HTR-8/SVneo (cell line): Measurements from ENCODE around the gene FAM193A.

Source experiments
- DNase-seq: peaks from one replicate; pipeline ENCODE4 v3.0.0; 2011; ENCODE audit warnings: low spot score, mixed read lengths; ENCODE audit not compliant: insufficient read length
- FAIRE-seq: peaks from 2 replicates; lab custom pipeline; 2011; peaks lifted over from hg19 to GRCh38; lab: Jason Lieb, UNC

Gene FAM193A, protein sequence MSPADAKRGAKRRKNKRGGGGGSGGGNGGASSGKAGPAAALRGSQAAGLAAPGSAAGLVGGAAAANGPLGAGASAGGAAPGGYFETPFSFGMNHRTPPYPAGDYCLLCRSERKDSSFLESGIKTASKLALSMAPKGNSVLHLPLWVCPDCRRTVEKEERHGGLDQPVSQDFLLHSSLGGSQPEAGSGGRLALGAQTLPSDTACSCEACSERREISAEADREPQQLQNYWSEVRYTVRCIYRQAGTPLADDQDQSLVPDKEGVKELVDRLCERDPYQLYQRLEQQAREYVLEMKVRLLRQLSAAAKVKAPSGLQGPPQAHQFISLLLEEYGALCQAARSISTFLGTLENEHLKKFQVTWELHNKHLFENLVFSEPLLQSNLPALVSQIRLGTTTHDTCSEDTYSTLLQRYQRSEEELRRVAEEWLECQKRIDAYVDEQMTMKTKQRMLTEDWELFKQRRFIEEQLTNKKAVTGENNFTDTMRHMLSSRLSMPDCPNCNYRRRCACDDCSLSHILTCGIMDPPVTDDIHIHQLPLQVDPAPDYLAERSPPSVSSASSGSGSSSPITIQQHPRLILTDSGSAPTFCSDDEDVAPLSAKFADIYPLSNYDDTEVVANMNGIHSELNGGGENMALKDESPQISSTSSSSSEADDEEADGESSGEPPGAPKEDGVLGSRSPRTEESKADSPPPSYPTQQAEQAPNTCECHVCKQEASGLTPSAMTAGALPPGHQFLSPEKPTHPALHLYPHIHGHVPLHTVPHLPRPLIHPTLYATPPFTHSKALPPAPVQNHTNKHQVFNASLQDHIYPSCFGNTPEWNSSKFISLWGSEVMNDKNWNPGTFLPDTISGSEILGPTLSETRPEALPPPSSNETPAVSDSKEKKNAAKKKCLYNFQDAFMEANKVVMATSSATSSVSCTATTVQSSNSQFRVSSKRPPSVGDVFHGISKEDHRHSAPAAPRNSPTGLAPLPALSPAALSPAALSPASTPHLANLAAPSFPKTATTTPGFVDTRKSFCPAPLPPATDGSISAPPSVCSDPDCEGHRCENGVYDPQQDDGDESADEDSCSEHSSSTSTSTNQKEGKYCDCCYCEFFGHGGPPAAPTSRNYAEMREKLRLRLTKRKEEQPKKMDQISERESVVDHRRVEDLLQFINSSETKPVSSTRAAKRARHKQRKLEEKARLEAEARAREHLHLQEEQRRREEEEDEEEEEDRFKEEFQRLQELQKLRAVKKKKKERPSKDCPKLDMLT (N-terminal part only)

DNA sequence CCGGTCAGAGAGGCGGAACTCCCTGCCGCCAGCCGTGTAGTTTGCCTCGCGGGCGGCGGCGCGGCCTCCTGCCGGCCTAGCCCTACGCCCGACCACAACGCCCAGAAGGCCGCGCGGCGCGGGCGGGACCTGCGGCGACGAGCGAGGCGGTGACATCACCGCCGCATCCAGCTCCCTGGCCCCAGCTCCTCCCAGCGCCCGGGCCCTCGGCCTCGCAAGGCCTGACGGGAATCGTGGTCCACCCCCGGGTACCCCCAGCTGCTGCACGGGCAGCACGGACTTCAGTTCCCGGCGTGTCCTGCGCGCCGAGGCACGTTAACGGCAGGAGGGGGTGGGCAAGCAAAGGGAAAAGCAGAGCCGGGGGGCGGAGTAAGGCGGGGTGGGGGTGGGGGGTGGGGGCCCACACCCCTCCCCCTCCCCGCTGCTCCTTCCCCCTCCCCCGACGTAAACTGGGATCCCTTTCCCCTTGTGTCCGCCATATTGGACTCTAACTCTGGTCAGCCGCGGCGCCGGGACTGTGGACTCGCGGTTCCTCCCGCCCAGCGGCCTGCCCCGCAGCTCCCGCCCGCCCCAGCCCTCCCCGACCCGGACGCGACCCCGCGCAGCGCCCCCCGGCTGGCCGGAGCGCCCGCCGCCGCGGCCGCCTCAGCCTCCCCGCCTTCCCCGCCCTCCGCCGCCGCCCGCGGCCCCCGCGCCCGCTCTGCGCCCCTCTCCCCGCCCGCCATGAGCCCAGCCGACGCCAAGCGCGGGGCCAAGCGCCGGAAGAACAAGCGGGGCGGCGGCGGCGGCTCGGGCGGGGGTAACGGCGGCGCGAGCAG, at the start of gene FAM193A:
FAM193A (plus strand) TSS at position 455 of the 818 bp plus-strand sequence; CDS start at position 724, 269 bp downstream.
- DNase-seq = peak; percentile 97
- peak; percentile 98 for FAIRE-seq

DNA sequence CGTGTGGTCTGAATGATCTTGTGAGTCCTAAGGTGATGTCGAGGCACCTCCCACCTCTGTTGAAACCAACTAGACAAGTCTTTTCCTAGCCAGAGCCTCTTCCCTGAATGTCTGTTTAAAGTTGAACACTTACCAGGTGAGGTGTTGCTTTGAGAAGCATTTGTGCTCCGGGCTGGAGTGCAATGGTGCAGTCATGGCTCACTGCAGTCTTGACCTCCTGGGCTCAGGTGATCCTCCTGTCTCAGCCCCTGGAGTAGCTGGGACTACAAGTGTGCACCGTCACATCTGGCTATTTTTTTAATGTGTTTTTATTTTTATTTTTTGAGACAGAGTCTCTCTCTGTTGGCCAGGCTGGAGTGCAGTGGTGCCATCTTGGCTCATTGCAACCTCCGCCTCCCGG, 49.5 kb upstream of the FAM193A start:
- DNase-seq (no peak), FAIRE-seq (no peak)

DNA sequence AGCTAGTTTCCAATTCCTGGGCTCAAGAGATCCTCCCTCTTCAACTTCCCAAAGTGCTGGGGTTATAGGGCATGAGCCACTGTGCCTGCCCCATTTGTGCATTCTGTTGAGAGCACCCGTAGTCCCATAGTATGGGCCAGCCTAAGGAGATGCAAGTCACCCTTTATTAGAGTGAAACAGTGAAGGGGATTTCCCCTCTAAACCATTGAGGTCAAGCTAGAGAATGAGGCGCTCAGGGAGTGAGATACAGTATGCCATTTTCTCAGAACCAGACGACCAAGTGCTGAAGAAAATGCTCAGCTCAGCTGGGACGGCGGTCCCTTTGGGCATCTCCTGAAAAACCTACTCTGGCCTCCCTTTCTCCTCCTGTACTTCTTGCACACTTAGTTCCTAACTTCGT, 48.8 kb upstream of the FAM193A start:
- FAIRE-seq (no peak), DNase-seq (no peak)

DNA sequence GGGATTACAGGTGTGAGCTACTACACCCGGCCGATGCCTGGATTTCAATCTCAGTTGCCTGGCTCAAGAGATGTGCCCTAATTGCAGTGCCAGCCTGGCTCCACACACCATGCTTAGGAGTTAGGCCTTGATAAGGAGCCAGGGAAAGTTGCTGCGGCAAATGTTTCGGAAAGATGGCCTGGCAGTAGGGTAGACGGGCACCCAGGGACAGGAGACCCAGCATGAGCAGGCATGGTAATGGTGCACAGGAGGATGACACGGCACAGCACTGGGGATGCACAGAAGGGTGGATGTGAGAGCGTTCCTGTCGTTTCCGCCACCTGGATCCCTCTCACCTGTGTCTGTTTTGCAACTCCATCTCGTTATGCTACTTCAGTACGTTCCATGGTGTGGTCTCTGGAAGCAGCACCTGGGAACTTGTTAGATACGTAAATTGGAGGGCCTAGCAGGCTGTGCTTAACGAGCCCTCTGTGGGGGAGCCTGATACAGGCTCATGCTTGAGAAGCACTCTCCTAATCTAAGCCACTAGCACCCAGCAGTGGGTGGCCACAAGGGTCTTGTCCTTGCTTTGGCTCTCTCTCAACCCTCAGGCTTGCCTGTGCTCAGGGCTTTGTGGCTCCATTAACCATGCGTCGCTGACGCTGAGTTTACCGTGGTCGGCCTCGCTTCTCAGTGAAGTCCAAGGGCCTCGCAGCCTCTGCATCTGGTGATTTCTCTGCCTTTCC, 47.2 kb upstream of the FAM193A start:
- DNase-seq = no peak
- no peak for FAIRE-seq

DNA sequence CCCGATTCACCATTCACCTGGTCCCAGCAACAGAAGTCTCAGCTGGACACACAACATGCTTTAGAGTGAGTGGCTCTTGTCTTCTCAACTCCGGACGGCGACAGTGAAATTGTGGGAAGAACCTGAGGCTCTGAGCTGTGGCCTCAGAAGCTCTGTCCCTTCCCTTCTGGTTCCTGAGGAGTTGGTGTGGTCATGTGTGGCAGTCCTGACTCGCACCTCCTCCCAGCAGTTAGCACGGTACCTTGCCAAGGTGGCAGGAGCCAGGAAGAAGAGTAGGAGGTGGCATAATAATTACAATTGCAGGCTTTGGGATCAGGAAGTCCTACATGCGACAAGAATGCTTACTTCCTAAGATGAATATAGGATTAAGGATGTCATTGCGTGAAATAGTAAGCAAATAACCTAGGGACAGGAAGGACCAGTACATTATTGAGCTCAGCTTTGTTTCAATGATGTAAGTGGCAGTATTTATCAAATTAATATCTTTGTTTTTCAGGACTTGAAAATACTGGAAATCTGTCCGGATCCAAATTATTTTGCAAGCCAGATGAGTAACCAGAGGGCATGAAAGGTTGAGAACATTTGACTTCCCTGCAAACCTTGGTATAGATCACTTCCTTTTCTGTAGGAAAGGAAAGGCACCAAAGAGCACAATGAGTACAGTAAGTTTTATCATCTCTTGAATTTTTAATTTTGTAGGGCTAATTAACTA, 46.5 kb upstream of the FAM193A start:
- DNase-seq = no peak
- no peak for FAIRE-seq

DNA sequence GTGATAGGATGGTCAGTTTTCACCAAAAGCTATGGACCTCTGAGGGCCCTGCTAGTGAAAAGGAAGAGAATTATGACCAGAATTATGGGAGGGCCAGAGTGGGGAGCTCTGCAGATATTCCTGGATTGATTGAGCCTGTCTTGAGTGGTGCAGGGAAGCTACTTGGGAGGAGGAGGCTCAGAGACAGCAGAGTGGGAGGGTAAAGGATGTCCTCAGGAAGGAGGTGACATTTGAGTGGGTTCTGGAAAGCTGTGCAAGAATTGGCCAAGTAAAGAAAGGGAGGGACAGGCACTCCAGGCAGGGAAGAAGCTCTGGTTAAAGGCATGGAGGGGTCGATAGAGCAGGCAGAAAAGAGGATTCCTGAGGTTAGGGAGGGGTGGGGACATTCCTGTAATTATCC, 43.5 kb upstream of the FAM193A start:
- no peak for FAIRE-seq
- no peak for DNase-seq

DNA sequence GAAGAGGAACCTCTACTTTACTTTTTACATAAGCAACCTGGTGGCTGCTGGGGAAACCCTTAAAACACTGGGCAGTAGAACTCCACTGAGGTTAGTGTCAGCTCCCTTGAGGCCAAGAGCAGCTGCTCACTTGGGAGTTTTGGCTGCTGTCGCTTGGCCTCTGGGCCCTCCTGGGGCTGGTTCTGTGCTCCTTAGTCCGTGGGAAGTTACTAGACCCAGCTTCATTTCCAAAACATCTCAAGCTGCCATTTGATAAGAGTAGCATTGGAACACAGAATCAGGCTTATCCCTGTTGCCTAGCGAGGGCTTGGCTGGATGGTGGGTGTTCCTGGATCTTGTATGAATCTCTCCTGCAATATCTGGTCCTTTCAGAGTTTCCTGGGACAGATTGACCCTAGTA, 41.5 kb upstream of the FAM193A start:
- DNase-seq (no peak), FAIRE-seq (no peak)

DNA sequence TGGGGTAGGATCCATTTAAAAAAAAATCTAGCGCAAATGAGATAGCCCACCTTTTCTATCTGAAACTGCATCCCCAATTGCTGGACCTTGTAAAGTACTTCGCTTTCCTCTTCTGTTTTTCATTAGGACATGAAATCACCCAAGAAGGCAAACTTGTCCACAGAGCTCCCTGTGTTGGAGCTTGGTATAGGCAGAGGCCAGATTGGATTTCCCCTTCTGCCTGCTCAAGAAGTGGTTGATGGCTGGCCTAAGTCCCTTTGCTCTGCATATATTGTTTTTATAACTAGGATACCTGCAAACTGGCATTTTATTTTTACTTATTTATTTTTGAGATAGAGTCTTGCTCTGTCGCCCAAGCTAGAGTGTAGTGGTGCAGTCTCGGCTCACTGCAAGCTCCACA, 39.1 kb upstream of the FAM193A start:
- DNase-seq (no peak), FAIRE-seq (no peak)

DNA sequence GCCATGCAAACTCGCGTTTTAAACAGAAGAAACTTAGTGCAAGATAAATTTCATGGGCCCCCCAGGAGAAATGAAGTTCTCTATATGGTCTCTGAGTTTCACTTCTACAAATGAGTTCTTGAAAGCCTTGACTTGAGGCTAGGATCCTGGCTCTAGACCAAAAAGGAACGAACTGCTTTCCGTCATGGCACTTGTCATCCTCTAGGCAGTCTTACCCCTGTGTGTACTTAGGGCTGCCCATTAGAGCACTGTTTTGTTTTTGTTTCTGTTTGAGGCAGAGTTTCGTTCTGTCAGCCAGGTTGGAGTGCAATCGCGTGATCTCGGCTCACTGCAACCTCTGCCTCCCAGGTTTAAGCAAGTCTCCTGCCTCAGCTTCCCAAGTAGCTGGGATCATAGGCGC, 38.5 kb upstream of the FAM193A start:
- no peak for DNase-seq

DNA sequence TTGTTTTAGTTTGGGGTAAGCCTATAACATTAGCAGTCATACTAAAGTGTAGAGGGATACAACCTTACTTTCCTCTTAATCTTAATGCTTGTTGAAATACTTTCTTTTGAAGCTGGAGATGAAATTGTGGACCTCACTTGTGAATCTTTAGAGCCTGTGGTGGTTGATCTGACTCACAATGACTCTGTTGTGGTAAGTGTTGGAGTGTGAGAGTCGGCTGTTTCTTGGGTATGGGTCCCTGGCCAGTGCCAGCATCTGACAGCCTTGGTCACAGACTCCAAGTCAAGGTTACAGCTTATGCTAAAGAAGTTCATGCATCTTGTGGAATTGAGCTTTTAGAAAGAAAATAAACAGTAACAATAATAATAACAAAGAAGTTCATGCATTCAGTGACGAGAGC, 35.9 kb upstream of the FAM193A start:
- DNase-seq (no peak), FAIRE-seq (no peak)

More for the DNA sequence above, 38.5 kb upstream of the FAM193A start:
- no peak for FAIRE-seq

DNA sequence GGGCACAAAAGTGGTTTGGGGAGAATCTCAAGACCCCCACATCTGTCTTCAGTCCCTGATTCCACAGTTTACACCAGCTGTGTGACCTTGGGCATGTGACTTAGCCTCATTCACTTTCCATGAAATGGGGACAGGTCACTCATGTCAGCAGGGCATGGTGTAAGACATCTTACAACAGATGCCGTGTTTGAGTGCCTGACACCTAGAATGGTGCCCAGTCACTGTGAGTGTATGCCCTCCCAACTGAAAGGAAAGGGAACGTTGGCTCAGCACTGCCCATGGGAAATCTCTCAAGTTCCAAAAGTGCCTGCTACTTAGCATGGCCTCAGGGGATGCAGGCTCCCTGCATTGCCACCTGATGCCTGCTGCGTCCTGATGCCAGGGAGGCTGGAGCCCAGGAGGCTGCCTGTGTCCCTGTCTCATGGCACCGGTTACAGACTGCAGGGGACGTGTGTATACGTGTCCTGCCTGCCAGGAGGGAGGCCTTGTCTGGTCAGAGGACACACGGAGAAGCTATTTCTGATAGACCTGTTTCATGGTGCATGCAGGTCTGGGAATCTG, 35.3 kb upstream of the FAM193A start:
- no peak for FAIRE-seq

DNA sequence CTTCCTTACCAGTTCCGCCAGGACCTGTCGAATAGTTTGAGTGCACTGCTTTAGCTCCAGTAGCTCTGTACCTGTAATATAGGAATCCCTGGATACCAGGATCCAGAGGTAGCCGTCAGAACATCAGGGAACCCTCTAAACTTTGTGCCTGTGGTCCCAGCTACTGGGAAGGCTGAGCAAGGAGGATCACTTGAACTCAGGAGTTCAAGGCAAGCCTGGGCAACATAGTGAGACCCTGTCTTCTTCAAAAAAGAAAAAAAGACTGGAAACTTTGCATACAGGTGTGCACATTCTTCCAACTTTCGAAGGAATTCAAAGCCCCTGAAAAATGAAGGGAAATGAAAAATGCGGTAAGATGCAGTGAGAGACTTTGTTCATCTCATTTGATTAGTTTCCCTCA, 32.6 kb upstream of the FAM193A start:
- FAIRE-seq = no peak
- DNase-seq = no peak

More for the DNA sequence above, 35.3 kb upstream of the FAM193A start:
- DNase-seq = no peak

DNA sequence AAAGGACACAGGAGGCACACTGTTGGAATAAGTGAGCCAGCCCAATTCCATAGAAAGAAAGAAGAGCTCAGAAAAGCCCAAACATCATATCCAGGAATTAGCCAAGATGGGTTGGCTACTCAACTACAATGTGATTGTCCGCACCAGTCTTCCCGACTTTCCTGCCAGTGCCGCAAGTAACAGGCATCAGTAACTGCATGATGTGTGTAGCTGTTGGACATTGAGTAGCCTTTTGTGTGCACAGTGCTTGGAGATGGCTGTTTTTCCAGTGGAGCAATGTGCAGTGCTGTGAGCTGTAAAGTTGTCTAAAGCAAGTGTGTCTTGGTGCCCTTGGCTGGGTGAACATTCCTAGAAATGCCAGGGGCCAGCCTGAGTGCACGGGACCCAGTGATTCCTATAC, 29.2 kb upstream of the FAM193A start:
- no peak for DNase-seq
- FAIRE-seq = no peak

DNA sequence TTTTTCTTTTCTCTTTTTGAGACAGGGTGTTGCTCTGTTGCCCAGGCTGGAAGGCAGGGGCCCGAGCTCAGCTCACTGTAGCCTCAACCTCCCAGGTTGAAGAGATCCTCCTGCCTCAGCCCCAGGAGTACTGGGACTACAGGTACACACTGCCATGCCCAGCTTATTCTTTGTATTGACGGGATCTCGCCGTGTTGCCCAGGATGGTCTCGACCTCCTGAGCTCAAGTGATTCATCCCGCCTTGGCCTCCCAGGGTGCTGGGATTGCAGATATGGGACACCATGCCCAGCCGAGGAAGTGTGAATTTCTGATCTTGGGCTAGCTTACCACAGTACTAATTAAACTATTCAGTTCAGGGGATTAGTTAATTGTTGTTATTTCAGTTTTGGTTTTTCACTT, 28.6 kb upstream of the FAM193A start:
- DNase-seq = no peak
- no peak for FAIRE-seq

DNA sequence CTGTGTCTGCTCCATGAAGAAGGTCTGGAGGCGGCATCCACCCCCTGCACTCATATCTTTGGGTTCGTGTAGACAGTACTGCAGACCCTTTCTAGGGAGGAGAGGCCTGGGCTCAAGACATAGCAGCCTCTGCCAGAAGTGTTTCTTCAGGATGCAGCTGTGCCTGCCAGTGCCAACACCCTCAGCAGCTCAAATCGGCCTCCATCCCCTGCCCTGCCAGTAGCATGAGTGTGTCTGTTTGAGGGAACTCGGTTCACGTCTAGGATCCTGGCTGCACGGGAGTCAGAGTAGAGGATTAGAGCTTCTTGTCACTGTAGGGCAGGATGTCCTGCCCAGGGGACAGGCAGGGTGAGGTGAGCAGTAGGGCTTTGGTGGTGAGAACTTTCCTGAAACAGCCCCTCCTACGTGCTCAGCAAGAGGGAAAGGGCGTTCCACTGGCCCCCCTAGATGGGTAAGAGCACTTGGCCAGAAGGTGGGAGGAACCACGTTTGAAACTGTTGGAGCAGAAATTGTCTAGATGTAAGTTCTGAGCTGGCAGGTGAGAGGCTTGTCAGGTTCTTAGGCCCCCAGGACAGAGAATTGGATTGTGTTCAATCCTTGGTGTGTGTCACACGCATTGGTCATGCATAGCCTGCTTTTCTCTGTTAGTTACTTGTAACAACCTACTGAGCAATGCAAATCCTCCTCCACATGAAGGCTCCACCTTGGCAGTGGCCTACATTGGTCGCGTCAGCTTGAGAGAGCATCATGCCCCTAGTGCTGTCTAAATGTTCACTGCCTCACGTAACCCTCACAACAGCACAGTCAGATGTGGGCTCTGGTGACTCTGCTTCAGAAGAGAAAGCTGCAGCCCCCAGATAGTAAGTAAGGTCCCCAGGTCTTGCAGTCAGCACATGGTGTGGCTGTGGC, 25.8 kb upstream of the FAM193A start:
- DNase-seq (no peak), FAIRE-seq (no peak)

DNA sequence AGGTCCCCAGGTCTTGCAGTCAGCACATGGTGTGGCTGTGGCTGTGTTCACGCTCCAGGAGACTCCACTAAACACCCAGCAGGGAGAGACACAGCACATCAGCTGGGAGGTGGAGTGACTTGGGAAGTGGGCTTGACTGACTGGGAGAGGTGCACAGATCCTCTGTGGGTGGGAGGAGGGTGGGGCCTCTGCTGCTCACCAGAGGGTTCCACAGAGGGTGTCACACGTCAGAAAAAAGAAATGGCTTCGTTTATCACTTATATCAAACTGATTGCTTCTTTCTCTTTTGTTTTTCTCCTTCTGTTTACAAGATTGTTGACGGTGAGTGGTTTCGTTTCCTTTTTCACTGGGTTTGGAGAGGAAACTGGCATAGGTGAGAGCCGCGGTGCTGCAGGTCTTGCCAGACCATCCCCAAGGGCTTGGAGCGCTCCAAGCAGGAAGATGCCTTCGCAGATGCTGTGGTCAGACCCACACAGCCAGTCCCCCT, 24.8 kb upstream of the FAM193A start:
- DNase-seq (no peak), FAIRE-seq (no peak)
